GM20431 (cell line): ENCODE measurements around the gene KRT13.

Source experiments
- in situ Hi-C: fragments of 300-500 bp; cut with MseI, MboI; formaldehyde crosslinking; loops from one replicate; pipeline ENCODE4 v1.15.0; 2020; ENCODE audit warnings: low sequenced_read_pairs; ENCODE audit not compliant: unreplicated experiment

The KRT13 gene

GRCh38 chr17:41478237-41478636 is 27.2 kb downstream of the KRT13 start:
- in situ Hi-C loops: no loop called here

- in situ Hi-C loops: no loop called here
Measured at GRCh38 chr17:41476866-41477815, 28.3 kb downstream of the KRT13 start.

- in situ Hi-C loops: no loop called here
Measured at GRCh38 chr17:41475421-41475820, 30.0 kb downstream of the KRT13 start.

GRCh38 chr17:41474863-41475262 is 30.5 kb downstream of the KRT13 start:
- in situ Hi-C loops: no loop called here

GRCh38 chr17:41468346-41468745 is 37.1 kb downstream of the KRT13 start:
- in situ Hi-C loops: no loop called here

GRCh38 chr17:41467561-41467960 is 37.9 kb downstream of the KRT13 start:
- in situ Hi-C loops: no loop called here

- in situ Hi-C loops: no loop called here
Measured at GRCh38 chr17:41466988-41467387, 38.4 kb downstream of the KRT13 start, which contains the start of gene KRT32. Gene KRT32, minus strand, starts transcription at chr17:41467386. Its CDS starts 61 bp downstream, at chr17:41467325.

- in situ Hi-C loops: no loop called here
Measured at GRCh38 chr17:41464682-41465081, 40.7 kb downstream of the KRT13 start.

GRCh38 chr17:41464173-41464572 is 41.2 kb downstream of the KRT13 start:
- in situ Hi-C loops: no loop called here

GRCh38 chr17:41463746-41464145 is 41.7 kb downstream of the KRT13 start:
- in situ Hi-C loops: no loop called here

- in situ Hi-C loops: no loop called here
Measured at GRCh38 chr17:41462705-41463104, 42.7 kb downstream of the KRT13 start.

- in situ Hi-C loops: no loop called here
Measured at GRCh38 chr17:41457676-41458075, 47.7 kb downstream of the KRT13 start.

GRCh38 chr17:41456204-41456603 is 49.2 kb downstream of the KRT13 start:
- in situ Hi-C loops: no loop called here

GRCh38 chr17:41455236-41455635 is 50.2 kb downstream of the KRT13 start:
- in situ Hi-C loops: no loop called here

GRCh38 chr17:41453066-41453465 is 52.3 kb downstream of the KRT13 start:
- in situ Hi-C loops: no loop called here

- in situ Hi-C loops: no loop called here
Measured at GRCh38 chr17:41452281-41452680, 53.1 kb downstream of the KRT13 start.

GRCh38 chr17:41451154-41451728 is 54.2 kb downstream of the KRT13 start:
- in situ Hi-C loops: no loop called here
